ENCODE data around the gene MTCH2.

MTCH2 gene

DNA sequence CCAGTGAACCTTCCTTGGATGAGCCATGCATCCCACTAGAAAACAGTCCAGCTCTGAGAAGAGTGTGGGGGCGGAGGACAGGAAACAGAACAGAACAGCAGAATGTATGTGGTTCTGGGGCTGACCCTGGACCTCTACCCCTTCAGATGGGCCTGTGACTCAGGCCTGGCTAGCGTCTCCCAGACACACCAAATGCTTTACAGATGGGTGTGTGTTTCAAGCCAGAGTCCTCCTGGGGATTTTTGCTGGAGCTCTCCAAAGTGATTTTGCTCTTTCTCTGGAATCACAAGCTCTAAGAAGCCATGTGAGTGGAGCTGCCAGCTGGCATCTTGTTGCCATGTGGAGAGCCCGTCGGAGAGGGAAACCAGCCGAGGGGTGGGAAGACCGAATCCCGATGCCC is 35.0 kb downstream of the MTCH2 start:
- Histone ChIP-seq H3K36me3 (ENCODE audit: control insufficient read depth, insufficient read depth, low read length) (peaks cover 3% of the 10 kb centered on the region), H3K27ac (ENCODE audit: low read depth, low read length, severe bottlenecking) (peak overlapping the region; percentile 90), H3K4me3 (ENCODE audit: extremely low read depth, insufficient read depth, low read length, poor library complexity, severe bottlenecking) (no peak overlapping the region), H3K4me1 (ENCODE audit: control insufficient read depth, insufficient read depth, low read length, poor library complexity, severe bottlenecking) (peaks cover 15% of the 10 kb centered on the region), H3K9me3 (ENCODE audit: control insufficient read depth, low read length) (no peaks in the 10 kb centered on the region)
- WGBS, 2 experiments (ENCODE audit: insufficient coverage in 2 of 2): 82 to 88% methylated on average over 6 of the region's 7 CpGs

DNA sequence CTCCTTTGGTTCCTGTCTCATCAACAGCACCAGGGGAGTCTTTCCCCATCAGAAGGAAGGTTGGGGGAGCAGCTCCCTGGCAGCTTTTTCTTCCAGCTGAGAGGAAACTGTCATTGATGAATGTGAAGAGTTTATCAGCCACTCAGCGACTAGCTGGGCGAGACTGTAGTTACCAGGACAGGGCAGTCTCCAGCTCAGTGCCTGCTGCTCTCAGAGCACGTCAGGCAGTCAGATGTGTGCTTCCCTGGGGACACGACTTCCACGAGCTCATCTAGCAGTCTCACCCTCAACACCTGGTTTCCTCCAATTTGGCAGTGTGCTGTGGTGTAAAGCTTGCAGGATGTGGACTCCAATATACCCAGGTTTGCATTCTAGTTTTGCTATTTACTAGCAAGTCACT is 35.6 kb downstream of the MTCH2 start:
- Histone ChIP-seq H3K4me3 (ENCODE audit: extremely low read depth, insufficient read depth, low read length, poor library complexity, severe bottlenecking) (no peak overlapping the region), H3K9me3 (ENCODE audit: control insufficient read depth, low read length) (no peaks in the 10 kb centered on the region), H3K27ac (ENCODE audit: low read depth, low read length, severe bottlenecking) (peak overlapping the region; percentile 90), H3K36me3 (ENCODE audit: control insufficient read depth, insufficient read depth, low read length) (peaks cover 3% of the 10 kb centered on the region), H3K4me1 (ENCODE audit: control insufficient read depth, insufficient read depth, low read length, poor library complexity, severe bottlenecking) (peaks cover 15% of the 10 kb centered on the region)
- WGBS, 2 experiments (ENCODE audit: insufficient coverage in 2 of 2): 54 to 65% methylated on average over 2 to 3 of the region's 5 CpGs

- Histone ChIP-seq H3K9me3 (ENCODE audit: control insufficient read depth, low read length) (no peaks in the 10 kb centered on the region), H3K27ac (ENCODE audit: low read depth, low read length, severe bottlenecking) (no peak overlapping the region), H3K4me1 (ENCODE audit: control insufficient read depth, insufficient read depth, low read length, poor library complexity, severe bottlenecking) (peaks cover 15% of the 10 kb centered on the region), H3K36me3 (ENCODE audit: control insufficient read depth, insufficient read depth, low read length) (peaks cover 3% of the 10 kb centered on the region), H3K4me3 (ENCODE audit: extremely low read depth, insufficient read depth, low read length, poor library complexity, severe bottlenecking) (no peak overlapping the region)
- 86 to 93% methylated on average over 2 of the region's 3 CpGs for WGBS, 2 experiments (ENCODE audit: insufficient coverage in 2 of 2)
Observed at GRCh38 chr11:47605921-47606320, 36.4 kb downstream of the MTCH2 start.

GRCh38 chr11:47603295-47603694 is 39.1 kb downstream of the MTCH2 start:
- peaks cover 15% of the 10 kb centered on the region for H3K4me1 ChIP-seq (ENCODE audit: control insufficient read depth, insufficient read depth, low read length, poor library complexity, severe bottlenecking)
- H3K27ac ChIP-seq (ENCODE audit: low read depth, low read length, severe bottlenecking): no peak overlapping the region
- no peaks in the 10 kb centered on the region for H3K9me3 ChIP-seq (ENCODE audit: control insufficient read depth, low read length)
- 100% methylated on average over 2 to 4 of the region's 4 CpGs for WGBS, 2 experiments (ENCODE audit: insufficient coverage in 2 of 2)
- H3K36me3 ChIP-seq (ENCODE audit: control insufficient read depth, insufficient read depth, low read length): no peaks in the 10 kb centered on the region
- H3K4me3 ChIP-seq (ENCODE audit: extremely low read depth, insufficient read depth, low read length, poor library complexity, severe bottlenecking): no peak overlapping the region

- WGBS, 2 experiments (ENCODE audit: insufficient coverage in 2 of 2): 75 to 92% methylated on average over 2 to 4 of the region's 4 CpGs
Observed at GRCh38 chr11:47599902-47600301, 42.5 kb downstream of the MTCH2 start.

DNA sequence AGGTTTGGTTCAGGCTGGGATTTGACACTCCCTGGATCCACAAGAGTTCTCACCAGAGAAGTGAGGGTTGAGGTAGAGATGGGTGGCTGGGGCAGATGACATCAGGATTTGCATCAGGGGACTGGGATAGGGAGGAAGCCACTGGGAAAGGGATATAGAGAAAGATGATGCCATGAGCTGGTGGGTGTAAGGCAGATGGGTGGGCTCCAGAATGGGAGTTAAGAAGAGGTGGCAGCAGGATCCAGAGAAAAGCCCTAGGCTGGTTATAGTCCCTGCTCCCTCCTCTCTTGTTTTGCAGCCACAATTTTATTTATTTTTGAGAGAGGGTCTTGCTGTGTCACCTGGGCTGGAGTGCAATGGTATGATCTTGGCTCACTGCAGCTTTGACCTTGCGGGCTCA is 46.4 kb downstream of the MTCH2 start:
- Histone ChIP-seq H3K27ac (ENCODE audit: low read depth, low read length, severe bottlenecking) (no peak overlapping the region), H3K4me3 (ENCODE audit: extremely low read depth, insufficient read depth, low read length, poor library complexity, severe bottlenecking) (no peak overlapping the region), H3K9me3 (ENCODE audit: control insufficient read depth, low read length) (no peaks in the 10 kb centered on the region), H3K4me1 (ENCODE audit: control insufficient read depth, insufficient read depth, low read length, poor library complexity, severe bottlenecking) (peaks cover 5% of the 10 kb centered on the region), H3K36me3 (ENCODE audit: control insufficient read depth, insufficient read depth, low read length) (no peaks in the 10 kb centered on the region)
- 86 to 100% methylated on average over 1 of the region's 1 CpG for WGBS, 2 experiments (ENCODE audit: insufficient coverage in 2 of 2)

More at GRCh38 chr11:47599902-47600301, 42.5 kb downstream of the MTCH2 start:
- Histone ChIP-seq H3K27ac (ENCODE audit: low read depth, low read length, severe bottlenecking) (no peak overlapping the region), H3K4me3 (ENCODE audit: extremely low read depth, insufficient read depth, low read length, poor library complexity, severe bottlenecking) (no peak overlapping the region), H3K9me3 (ENCODE audit: control insufficient read depth, low read length) (no peaks in the 10 kb centered on the region), H3K4me1 (ENCODE audit: control insufficient read depth, insufficient read depth, low read length, poor library complexity, severe bottlenecking) (no peaks in the 10 kb centered on the region), H3K36me3 (ENCODE audit: control insufficient read depth, insufficient read depth, low read length) (no peaks in the 10 kb centered on the region)

GRCh38 chr11:47595029-47595428 is 47.3 kb downstream of the MTCH2 start:
- Histone ChIP-seq H3K36me3 (ENCODE audit: control insufficient read depth, insufficient read depth, low read length) (no peaks in the 10 kb centered on the region), H3K4me3 (ENCODE audit: extremely low read depth, insufficient read depth, low read length, poor library complexity, severe bottlenecking) (no peak overlapping the region), H3K4me1 (ENCODE audit: control insufficient read depth, insufficient read depth, low read length, poor library complexity, severe bottlenecking) (peaks cover 5% of the 10 kb centered on the region), H3K27ac (ENCODE audit: low read depth, low read length, severe bottlenecking) (no peak overlapping the region), H3K9me3 (ENCODE audit: control insufficient read depth, low read length) (no peaks in the 10 kb centered on the region)
- WGBS, 2 experiments (ENCODE audit: insufficient coverage in 2 of 2): 58 to 88% methylated on average over 5 to 6 of the region's 7 CpGs

GRCh38 chr11:47593934-47594855 is 48.2 kb downstream of the MTCH2 start, which contains the start of gene C1QTNF4:
Gene C1QTNF4 (minus strand): TSS chr11:47594411. CDS start chr11:47590810, 3,601 bp downstream.
- H3K9me3 ChIP-seq (ENCODE audit: control insufficient read depth, low read length): no peaks in the 10 kb centered on the region
- 4% methylated on average over 28 to 34 of the region's 48 CpGs for WGBS, 2 experiments (ENCODE audit: insufficient coverage in 2 of 2)
- no peak within 1 kb of the TSS for H3K27ac ChIP-seq (ENCODE audit: low read depth, low read length, severe bottlenecking)
- H3K36me3 ChIP-seq (ENCODE audit: control insufficient read depth, insufficient read depth, low read length): no peaks in the 10 kb centered on the region
- peak within 1 kb of the TSS; percentile 42 for H3K4me3 ChIP-seq (ENCODE audit: extremely low read depth, insufficient read depth, low read length, poor library complexity, severe bottlenecking)
- peaks cover 5% of the 10 kb centered on the region for H3K4me1 ChIP-seq (ENCODE audit: control insufficient read depth, insufficient read depth, low read length, poor library complexity, severe bottlenecking)

GRCh38 chr11:47593492-47593933 is 48.8 kb downstream of the MTCH2 start:
- H3K36me3 ChIP-seq (ENCODE audit: control insufficient read depth, insufficient read depth, low read length): no peaks in the 10 kb centered on the region
- no peaks in the 10 kb centered on the region for H3K9me3 ChIP-seq (ENCODE audit: control insufficient read depth, low read length)
- WGBS, 2 experiments (ENCODE audit: insufficient coverage in 2 of 2): 0 to 7% methylated on average over 3 to 4 of the region's 6 CpGs
- H3K4me3 ChIP-seq (ENCODE audit: extremely low read depth, insufficient read depth, low read length, poor library complexity, severe bottlenecking): peak overlapping the region; percentile 42
- H3K27ac ChIP-seq (ENCODE audit: low read depth, low read length, severe bottlenecking): no peak overlapping the region
- H3K4me1 ChIP-seq (ENCODE audit: control insufficient read depth, insufficient read depth, low read length, poor library complexity, severe bottlenecking): peaks cover 5% of the 10 kb centered on the region

GRCh38 chr11:47592970-47593369 is 49.4 kb downstream of the MTCH2 start:
- Histone ChIP-seq H3K36me3 (ENCODE audit: control insufficient read depth, insufficient read depth, low read length) (no peaks in the 10 kb centered on the region), H3K4me1 (ENCODE audit: control insufficient read depth, insufficient read depth, low read length, poor library complexity, severe bottlenecking) (peaks cover 5% of the 10 kb centered on the region), H3K27ac (ENCODE audit: low read depth, low read length, severe bottlenecking) (no peak overlapping the region), H3K9me3 (ENCODE audit: control insufficient read depth, low read length) (no peaks in the 10 kb centered on the region), H3K4me3 (ENCODE audit: extremely low read depth, insufficient read depth, low read length, poor library complexity, severe bottlenecking) (no peak overlapping the region)
- WGBS, 2 experiments (ENCODE audit: insufficient coverage in 2 of 2): 88 to 90% methylated on average over 2 of the region's 2 CpGs

- Histone ChIP-seq H3K4me3 (ENCODE audit: extremely low read depth, insufficient read depth, low read length, poor library complexity, severe bottlenecking) (no peak overlapping the region), H3K4me1 (ENCODE audit: control insufficient read depth, insufficient read depth, low read length, poor library complexity, severe bottlenecking) (peaks cover 5% of the 10 kb centered on the region), H3K27ac (ENCODE audit: low read depth, low read length, severe bottlenecking) (no peak overlapping the region), H3K9me3 (ENCODE audit: control insufficient read depth, low read length) (no peaks in the 10 kb centered on the region), H3K36me3 (ENCODE audit: control insufficient read depth, insufficient read depth, low read length) (no peaks in the 10 kb centered on the region)
- 79 to 91% methylated on average over 4 of the region's 4 CpGs for WGBS, 2 experiments (ENCODE audit: insufficient coverage in 2 of 2)
Observed at GRCh38 chr11:47592251-47592650, 50.1 kb downstream of the MTCH2 start.
